ENCODE measurements around the gene EXOC6. TPM values are rescaled to one million over a fixed set of nuclear protein-coding genes. Genes with fewer than 3 reads are reported as not detected.

Gene EXOC6
- total RNA-seq, 1 experiment from 2014 or later: 12.9 TPM

- Histone ChIP-seq H3K79me2 (ENCODE audit: insufficient read depth, low read length) (no peaks in the 10 kb centered on the region), H3K27ac (ENCODE audit: low read depth, low read length) (no peak overlapping the region), H3K9me3 (ENCODE audit: control insufficient read depth in 1 of 2, insufficient read depth in 1 of 2, low read depth in 1 of 2, low read length in 2 of 2) (no peaks in the 10 kb centered on the region), H3K27me3 (ENCODE audit: insufficient read depth, low read length) (no peaks in the 10 kb centered on the region), H3K4me1 (ENCODE audit: control insufficient read depth in 1 of 2, insufficient read depth in 2 of 2, low read length in 2 of 2) (no peaks in the 10 kb centered on the region), H3K9me2 (ENCODE audit: insufficient read depth) (no peaks in the 10 kb centered on the region), H3K4me3 (replicated peaks in 1 of 2; ENCODE audit: low read depth in 1 of 2, low read length in 2 of 2) (no peak overlapping the region), H3K4me2 (ENCODE audit: low read length) (no peak overlapping the region), H4K20me1 (ENCODE audit: insufficient read depth) (no peaks in the 10 kb centered on the region), H3K9ac (ENCODE audit: low read length) (no peak overlapping the region), H2AFZ (ENCODE audit: low read depth, low read length, poor library complexity, severe bottlenecking) (no peak overlapping the region), H3K36me3 (ENCODE audit: control insufficient read depth in 1 of 2, insufficient read depth in 2 of 2, low read length in 2 of 2) (no peaks in the 10 kb centered on the region)
- ChIA-PET POLR2A (no interaction called here), CTCF (interaction anchor here (1.3 kb wide), 1 partner anchor 74 kb away, joined by 3 read pairs; no protein-coding TSS in a partner anchor), RAD21 (ENCODE audit: low non-redundant PET in 1 of 2, low total read pairs in 2 of 2, uncharacterized antibody in 2 of 2, unreplicated experiment in 2 of 2) (no interaction called here)
- BruUV-seq (replicated peaks): no TSS peak
- ATAC-seq (no peak), DNase-seq (ENCODE audit: low read depth, low spot score) (no peak)
- TF ChIP-seq SP1 (IDR thresholded peaks at IDR 0.05; ENCODE audit: low read depth) (no peak), ZFX (IDR thresholded peaks at IDR 0.05) (no peak), SIN3A (IDR thresholded peaks at IDR 0.05; ENCODE audit: low read depth) (no peak), ATF3 (IDR thresholded peaks at IDR 0.05) (no peak), ZBTB33 (IDR thresholded peaks at IDR 0.05; ENCODE audit: extremely low read depth, insufficient replicate concordance, low read length) (no peak), EZH2 (IDR thresholded peaks at IDR 0.05) (no peak), CTCF (IDR thresholded peaks at IDR 0.05 in 2 of 3, conservative IDR thresholded peaks at IDR 0.05 in 1 of 3; ENCODE audit: borderline replicate concordance in 1 of 3, insufficient read depth in 1 of 3, low read depth in 2 of 3, low read length in 2 of 3) (no peak), FOSL1 (IDR thresholded peaks at IDR 0.05; ENCODE audit: low read depth) (no peak), POLR2AphosphoS5 (IDR thresholded peaks at IDR 0.05; ENCODE audit: low read depth, low read length) (no peak), CEBPB (IDR thresholded peaks at IDR 0.05; ENCODE audit: low read depth) (no peak), JUND (IDR thresholded peaks at IDR 0.05) (no peak), POLR2A (IDR thresholded peaks at IDR 0.05; ENCODE audit: borderline replicate concordance, extremely low read depth, insufficient read depth, insufficient read length) (no peak), REST (IDR thresholded peaks at IDR 0.05; ENCODE audit: low read depth) (no peak), SRF (IDR thresholded peaks at IDR 0.05; ENCODE audit: low read depth) (no peak), EGR1 (IDR thresholded peaks at IDR 0.05; ENCODE audit: low read depth) (no peak), ELF1 (IDR thresholded peaks at IDR 0.05; ENCODE audit: borderline replicate concordance, low read depth) (no peak), CBX3 (IDR thresholded peaks at IDR 0.05; ENCODE audit: low read depth) (no peak), EZH2phosphoT487 (IDR thresholded peaks at IDR 0.05; ENCODE audit: borderline replicate concordance) (no peak), YY1 (IDR thresholded peaks at IDR 0.05; ENCODE audit: extremely low read depth, insufficient replicate concordance, low read depth, low read length) (no peak)
- intact Hi-C loops (cut with micrococcal nuclease): loop anchor here (2.0 kb wide), 1 partner anchor 32 kb away; no protein-coding TSS in a partner anchor
These were observed 190.8 kb downstream of the EXOC6 start for GRCh38 chr10:93039110-93039509.
